Measurements from ENCODE around the gene DNM3. TPM values are rescaled to one million over a fixed set of nuclear protein-coding genes. Genes with fewer than 3 reads are reported as not detected.

Gene DNM3
- total and polyA plus RNA-seq, 10 of the 15 experiments (the other 5 are each of a cell fraction or from before 2014, with no cell fraction given), result 0.03 to 1.5 (median 0.08) TPM; not detected in 3

DNA sequence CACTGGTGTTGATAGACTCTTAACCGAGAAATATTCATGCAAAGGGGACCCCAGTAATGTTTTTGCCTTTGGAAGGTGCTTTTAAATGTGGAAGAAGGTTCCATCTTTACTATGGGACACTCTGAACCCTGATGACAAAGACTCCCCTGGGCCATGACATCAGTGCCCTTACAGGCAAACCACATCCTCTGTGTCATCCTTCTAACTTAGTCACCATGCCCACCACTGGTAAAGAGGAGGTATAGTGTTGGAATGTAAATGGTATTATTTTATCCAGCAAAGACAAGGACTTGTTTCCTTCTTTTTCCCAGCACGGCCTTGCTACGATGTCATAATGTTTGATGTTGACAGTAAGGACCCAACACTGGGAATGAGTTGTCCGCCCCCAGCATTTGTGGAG lies 47.2 kb upstream of the DNM3 start:
- no peak overlapping the region for H2AFZ ChIP-seq (ENCODE audit: control insufficient read depth, low read depth, low read length)
- no peak for FAIRE-seq
- H3K27me3 ChIP-seq (replicated peaks in 1 of 2; ENCODE audit: control insufficient read depth in 2 of 2, insufficient read depth in 2 of 2, low read length in 1 of 2), result no peaks in the 10 kb centered on the region
- H3K9ac ChIP-seq (ENCODE audit: control insufficient read depth, insufficient read depth, low read length), result no peak overlapping the region
- WGBS (ENCODE audit: insufficient coverage, insufficient replicate concordance, low lambda C conversion rate, missing lambda C conversion rate), result 95% methylated on average over 4 of the region's 4 CpGs
- peaks cover 20 to 51% of the 10 kb centered on the region in 2 experiments for H3K36me3 ChIP-seq (ENCODE audit: control insufficient read depth in 2 of 2, insufficient read depth in 2 of 2, low read length in 1 of 2)
- in situ Hi-C loops (cut with MboI) (loop anchor here (25.0 kb wide), 1 partner anchor 643 kb away; the partner anchor contains the start of gene PIGC), intact Hi-C loops (cut with micrococcal nuclease; ENCODE audit: unreplicated experiment) (no loop called here)
- ChIA-PET SMC1A (ENCODE audit: uncharacterized antibody, unreplicated experiment) (no interaction called here), CTCF (no interaction called here), RAD21 (ENCODE audit: unreplicated experiment) (no interaction called here), POLR2A (no interaction called here)
- no peak overlapping the region for H3K4me2 ChIP-seq (ENCODE audit: control insufficient read depth, insufficient read depth)
- no peak overlapping the region for H3K27ac ChIP-seq (ENCODE audit: control insufficient read depth, insufficient read depth)
- peak; percentile 81 for ATAC-seq
- no TSS peak for BruUV-seq (replicated peaks)
- no peaks in the 10 kb centered on the region for H3K9me3 ChIP-seq (replicated peaks; ENCODE audit: control insufficient read depth, insufficient read depth, low read length)
- H4K20me1 ChIP-seq (ENCODE audit: control insufficient read depth, insufficient read depth), result no peaks in the 10 kb centered on the region
- no peaks in the 10 kb centered on the region for H3K4me1 ChIP-seq (ENCODE audit: control insufficient read depth, insufficient read depth, low read length)
- no peak for DNase-seq (ENCODE audit: low read depth, low spot score)
- no peaks in the 10 kb centered on the region for H3K79me2 ChIP-seq (ENCODE audit: control insufficient read depth, insufficient read depth, low read length)
- peak; percentile 39; the same call in 1 of the 2 replicates for TF ChIP-seq RUNX3 (IDR thresholded peaks at IDR 0.05; ENCODE audit: low read length)
- TF ChIP-seq ZBED1 (IDR thresholded peaks at IDR 0.05; ENCODE audit: borderline replicate concordance), result no peak
- no peak for TF ChIP-seq SMARCA5 (IDR thresholded peaks at IDR 0.05)
- TF ChIP-seq RBBP5 (conservative IDR thresholded peaks at IDR 0.05), result no peak
- TF ChIP-seq YY1 (IDR thresholded peaks at IDR 0.05; ENCODE audit: low read depth, low read length), result 0 out of 2 replicates have a peak, but pooled peaks have one; percentile 21
- TF ChIP-seq, protein P1, sequence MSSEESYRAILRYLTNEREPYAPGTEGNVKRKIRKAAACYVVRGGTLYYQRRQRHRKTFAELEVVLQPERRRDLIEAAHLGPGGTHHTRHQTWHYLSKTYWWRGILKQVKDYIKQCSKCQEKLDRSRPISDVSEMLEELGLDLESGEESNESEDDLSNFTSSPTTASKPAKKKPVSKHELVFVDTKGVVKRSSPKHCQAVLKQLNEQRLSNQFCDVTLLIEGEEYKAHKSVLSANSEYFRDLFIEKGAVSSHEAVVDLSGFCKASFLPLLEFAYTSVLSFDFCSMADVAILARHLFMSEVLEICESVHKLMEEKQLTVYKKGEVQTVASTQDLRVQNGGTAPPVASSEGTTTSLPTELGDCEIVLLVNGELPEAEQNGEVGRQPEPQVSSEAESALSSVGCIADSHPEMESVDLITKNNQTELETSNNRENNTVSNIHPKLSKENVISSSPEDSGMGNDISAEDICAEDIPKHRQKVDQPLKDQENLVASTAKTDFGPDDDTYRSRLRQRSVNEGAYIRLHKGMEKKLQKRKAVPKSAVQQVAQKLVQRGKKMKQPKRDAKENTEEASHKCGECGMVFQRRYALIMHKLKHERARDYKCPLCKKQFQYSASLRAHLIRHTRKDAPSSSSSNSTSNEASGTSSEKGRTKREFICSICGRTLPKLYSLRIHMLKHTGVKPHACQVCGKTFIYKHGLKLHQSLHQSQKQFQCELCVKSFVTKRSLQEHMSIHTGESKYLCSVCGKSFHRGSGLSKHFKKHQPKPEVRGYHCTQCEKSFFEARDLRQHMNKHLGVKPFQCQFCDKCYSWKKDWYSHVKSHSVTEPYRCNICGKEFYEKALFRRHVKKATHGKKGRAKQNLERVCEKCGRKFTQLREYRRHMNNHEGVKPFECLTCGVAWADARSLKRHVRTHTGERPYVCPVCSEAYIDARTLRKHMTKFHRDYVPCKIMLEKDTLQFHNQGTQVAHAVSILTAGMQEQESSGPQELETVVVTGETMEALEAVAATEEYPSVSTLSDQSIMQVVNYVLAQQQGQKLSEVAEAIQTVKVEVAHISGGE (CRISPR knock-in tag; IDR thresholded peaks at IDR 0.05), result no peak
- no peak for TF ChIP-seq RB1 (IDR thresholded peaks at IDR 0.05; ENCODE audit: borderline replicate concordance)
- no peak for TF ChIP-seq TCF7 (IDR thresholded peaks at IDR 0.05; ENCODE audit: borderline replicate concordance)
- TF ChIP-seq JUND (IDR thresholded peaks at IDR 0.05; ENCODE audit: low read depth, low read length), result no peak
- no peak for TF ChIP-seq NR2C2 (IDR thresholded peaks at IDR 0.05; ENCODE audit: borderline replicate concordance, control insufficient read depth, insufficient read length, low read depth)
- no peak for TF ChIP-seq MXI1 (IDR thresholded peaks at IDR 0.05; ENCODE audit: low read depth, low read length)
- TF ChIP-seq POLR2AphosphoS2 (IDR thresholded peaks at IDR 0.05; ENCODE audit: low read depth, low read length), result no peak
- no peak for TF ChIP-seq SPI1 (IDR thresholded peaks at IDR 0.05; ENCODE audit: borderline replicate concordance, insufficient read depth, low read depth, low read length)
- H3K4me3 ChIP-seq, result no peak overlapping the region

Measured in GM12878 (cell line).